ENCODE measurements around the gene KRT6B.
"Not testable (repeated sequence)": the region's sequence is repeated elsewhere in the genome, so short reads cannot be mapped to it uniquely, and the experiment has no call there.

Gene KRT6B

DNA sequence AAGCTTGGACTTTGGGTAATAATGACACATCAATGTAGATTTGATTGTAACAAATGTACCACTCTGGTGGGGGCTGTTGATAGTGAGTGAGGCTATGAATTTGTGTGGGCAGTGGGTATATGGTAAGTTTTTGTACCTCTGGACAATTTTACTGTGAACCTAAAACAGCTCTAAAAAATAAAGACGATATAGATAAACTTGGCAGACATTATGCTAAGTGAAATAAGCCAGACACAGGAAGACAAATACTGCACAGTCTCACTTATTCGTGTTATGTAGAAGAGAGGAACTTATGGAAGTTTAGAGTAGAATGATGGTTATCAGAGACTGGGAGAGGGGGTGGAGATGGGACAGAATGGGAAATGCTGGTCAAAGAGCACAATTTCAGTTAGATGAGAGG lies 13.0 kb upstream of the KRT6B start:
- no peak for DNase-seq

DNA sequence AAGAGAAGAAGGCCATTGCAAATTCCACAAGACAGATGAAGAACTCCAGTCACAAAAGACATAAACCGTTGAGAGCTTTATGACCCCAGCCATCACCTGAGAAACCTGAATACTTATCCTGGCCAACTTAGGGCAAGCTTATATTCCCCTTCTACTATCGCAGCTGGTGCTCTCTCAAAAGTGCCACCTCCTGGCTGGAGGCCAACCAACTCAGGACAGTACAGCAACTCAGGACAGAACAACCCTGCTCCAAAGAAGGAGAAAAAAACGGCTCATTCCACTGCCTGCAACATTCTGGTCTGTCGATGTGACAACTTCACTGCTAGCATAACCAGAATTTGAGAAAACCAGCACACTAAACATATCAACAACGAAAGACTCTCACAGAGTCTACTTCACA lies 9.7 kb upstream of the KRT6B start:
- DNase-seq: no peak

DNA sequence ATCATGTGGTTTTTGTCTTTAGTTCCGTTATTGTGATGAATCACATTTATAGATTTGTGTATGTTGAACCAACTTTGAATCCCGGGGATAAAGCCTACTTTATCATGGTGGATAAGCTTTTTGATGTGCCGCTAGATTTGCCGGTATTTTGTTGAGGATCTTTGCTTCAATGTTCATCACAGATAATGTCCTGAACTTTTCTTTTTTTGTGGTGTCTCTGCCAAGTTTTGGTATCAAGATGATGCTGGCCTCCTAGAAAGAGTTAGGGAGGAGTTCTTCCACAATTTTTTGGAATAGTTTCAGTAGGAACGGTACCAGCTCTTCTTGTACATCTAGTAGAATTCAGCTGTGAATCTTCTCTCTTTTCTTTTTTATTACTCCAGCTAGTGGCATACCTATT lies 6.9 kb upstream of the KRT6B start:
- no peak for DNase-seq

DNA sequence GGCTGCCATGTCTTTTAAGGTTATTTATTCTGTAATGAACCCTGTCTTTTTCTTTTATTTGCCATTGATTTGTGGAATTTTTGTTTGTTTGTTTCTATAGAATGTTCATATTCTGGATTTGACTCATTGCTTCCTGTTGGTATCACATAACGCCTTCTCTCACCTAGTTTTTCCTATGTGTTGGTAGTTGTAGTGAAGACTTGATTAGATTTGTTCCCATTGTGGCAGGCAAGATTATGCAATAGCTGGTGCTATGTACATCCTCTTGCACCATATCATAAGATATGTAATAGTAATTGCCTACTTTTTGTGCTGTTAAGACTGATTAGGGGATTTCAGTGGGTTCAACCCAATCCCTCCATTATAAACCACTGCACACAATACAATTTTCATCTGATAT lies 3.9 kb upstream of the KRT6B start:
- DNase-seq: no peak

DNA sequence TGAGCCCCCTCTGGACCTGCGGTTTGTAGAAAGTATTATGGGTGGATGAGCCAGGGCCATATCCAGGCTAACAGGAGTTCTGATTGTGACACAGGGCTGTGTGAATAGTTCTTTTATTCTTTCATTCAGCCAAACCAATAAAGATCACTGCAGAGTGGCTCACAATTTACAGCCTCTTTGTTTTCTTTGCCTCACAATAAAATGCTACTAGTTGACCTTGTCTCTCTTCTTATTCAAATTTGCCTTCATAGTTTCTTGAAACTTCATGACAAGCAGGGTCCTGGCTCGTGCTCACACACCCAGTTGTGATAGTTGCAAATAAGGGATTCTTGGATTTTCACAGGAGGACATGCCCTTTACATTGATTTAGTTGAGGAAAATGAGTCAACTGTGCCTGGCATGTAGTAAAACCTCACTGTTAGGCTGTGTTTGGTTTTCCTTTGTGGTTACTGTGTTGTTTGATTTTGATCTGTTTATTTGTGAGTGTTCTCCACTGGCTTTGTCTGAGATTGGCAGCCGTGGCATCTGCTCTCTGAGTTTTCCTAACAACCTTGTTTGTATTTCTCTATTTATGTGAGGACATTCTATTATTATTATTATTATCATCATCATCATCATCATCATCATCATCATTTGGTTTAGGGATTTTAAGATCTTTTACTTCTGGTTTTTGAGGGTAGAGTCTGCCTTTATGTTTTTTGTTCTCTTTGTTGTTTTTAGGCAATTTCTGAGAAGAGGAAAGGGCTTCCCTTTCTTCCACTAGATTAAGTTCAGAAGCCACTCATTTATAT lies 2.7 kb upstream of the KRT6B start:
- DNase-seq: no peak

DNA sequence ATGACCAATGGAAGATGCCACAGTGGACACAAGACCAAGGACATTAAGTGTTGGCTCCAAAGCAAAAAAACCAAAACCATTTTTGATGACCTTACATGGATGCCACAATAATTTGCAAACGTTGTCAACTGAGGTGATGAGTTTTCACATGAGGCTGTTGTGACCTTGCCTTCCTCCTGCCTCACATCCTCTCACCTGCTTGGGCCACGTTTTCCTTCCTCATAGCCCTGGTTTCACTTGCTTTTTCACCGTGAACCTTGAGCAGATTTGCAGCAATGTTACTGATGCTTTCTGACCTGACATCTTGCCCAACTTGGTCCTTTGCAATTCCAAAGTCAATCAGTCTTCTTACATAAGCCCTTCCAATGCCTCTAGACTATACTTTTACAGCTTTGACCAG lies 3.7 kb downstream of the KRT6B start:
- no peak for DNase-seq

DNA sequence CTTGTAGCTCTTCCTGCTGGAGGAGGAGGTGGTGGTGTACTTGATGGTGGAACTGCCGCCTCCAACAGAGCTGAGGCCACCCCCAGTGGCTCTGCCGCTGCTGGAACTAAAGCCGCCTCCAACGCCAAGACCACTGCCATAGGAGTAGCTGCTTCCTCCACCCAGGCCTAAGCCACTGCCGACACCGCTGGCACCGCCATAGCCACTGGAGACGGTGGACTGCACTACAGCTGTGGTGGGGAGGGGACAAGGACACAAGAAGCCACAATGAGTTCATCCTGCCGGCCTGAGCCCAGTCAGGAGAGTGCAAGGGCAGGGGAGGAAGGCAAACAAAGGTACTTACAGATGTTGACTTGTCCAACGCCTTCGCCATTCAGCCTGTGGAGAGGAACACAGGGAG lies 4.8 kb downstream of the KRT6B start:
- not testable (repeated sequence) for DNase-seq

DNA sequence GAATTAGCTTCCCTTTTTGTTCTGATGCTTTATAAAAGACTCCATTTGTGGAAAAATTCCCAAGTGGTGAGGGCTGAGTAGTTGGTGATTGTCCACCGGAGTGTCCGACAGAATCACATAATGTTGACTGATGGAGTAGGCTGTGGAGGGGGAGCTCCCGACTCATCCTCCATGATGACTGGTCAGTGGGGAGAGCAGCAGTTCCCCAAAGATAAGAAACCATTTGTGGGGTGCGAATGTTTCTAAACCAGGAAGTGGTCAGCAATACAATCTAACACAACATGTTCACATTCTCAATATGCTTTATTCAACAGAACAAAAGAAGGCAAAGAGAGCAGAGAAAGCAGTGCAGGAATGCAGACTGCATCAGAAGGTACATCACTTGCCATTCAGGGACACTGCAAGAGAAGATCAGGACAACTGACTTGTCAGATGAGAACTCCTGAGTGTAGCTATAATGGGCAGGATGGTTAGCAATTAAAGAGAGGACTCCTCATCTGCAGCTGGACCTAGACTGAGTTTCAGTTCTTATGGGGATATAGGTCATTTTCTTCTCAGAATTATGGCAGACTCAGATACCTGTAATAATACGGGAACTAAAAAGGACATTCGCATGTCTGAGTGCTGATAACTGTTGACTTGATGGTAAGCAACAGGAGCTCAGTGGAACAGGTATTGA lies 5.4 kb downstream of the KRT6B start:
- DNase-seq: no peak

DNA sequence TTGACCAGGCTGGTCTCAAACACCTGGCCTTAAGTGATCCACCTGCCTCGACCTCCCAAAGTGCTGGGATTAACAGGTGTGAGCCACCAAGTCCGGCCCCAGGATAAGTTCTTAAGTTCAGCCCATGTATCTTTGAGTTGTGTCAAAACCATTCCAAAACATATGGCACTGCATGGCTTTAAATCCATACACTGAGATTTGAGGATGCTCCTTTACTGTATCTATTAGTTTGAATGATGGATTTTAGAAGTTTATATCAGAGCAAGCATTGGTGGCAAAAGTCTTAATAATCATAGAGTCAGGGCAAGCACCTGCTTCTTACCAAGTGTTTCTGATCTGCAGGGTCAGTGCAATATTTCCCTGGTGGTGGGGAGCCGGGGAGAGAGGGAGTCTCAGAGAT lies 6.1 kb downstream of the KRT6B start:
- DNase-seq: no peak

DNA sequence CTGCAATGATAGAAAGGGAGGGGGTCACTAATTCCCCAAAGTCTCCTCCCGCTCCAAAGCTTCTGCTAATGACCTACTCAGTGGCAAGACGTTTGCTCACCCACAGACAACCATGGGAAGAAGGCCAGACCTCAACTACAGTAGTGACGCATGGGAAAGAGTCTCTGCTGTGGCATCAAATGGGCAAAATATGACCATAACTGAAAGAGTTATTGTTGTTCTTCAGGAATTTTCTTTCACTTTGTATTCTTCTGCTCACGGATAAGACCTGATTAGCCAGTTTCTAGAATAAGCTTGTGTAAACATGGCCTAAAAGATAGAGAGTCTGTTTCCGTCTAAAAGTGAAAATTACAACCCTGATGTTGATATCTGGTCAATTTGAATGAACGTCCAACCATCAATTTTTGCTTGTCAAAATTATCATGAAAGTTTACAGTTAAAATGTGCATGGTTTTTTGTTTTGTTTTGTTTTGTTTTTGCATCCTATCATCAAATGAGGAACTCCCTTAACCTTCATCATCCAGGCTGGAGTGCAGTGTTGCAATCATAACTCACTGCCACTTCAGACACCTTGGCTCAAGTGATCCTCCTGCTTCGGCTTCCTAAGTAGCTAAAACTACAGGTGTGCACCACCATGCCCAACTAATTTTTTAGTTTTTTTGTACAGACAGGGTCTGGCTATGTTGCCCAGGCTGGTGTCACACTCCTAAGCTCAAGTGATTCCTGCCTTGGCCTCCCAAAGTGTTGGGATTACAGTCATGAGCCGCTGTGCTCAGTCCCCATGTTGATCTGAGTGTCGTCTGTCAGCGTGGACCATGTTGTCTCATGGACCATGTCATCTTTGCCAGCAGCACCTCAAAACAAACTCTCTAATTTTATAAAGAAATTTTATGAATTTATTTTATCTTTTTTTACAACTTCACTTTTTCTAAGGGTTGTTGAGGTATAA lies 7.0 kb downstream of the KRT6B start:
- no peak for DNase-seq

DNA sequence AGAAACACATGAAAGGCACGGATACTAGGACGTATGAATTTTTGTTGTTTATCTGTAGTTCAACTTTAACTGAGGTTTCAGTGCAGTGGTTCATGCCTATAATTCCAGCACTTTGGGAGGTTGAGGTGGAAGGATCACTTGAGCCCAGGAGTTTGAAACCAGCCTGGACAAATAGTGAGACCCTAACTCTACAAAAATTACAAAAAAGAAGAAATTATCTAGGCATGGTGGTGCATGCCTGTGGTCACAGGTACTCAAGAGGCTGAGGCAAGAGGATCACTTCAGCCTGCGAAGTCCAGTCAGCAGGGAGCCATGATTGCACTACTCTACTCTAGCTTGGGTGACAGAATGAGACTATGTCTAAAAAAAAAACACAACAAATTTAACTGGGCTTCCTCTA lies 8.0 kb downstream of the KRT6B start:
- no peak for DNase-seq

DNA sequence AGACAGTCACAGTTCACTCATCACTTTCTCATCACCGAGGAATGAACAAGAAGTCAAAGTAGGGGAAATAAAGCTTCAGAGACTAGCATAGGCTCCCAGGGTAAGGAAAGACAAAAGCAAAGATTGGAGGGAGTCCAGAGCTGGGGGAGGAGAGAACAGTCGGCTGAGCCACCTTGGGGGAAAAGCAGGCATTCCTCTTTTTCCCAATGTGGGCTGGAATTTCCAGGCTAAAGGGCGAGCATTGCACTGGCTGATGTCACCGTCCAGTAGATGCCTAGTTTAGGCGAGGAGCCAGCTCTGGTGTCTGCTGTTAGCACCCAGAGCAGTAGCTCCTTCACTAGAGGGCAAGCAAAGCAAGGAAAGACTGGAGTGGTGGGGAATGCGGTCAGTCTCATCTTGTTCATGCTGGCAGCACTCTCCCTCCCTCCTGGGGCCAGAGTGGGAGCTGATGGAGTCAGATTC lies 9.3 kb downstream of the KRT6B start:
- DNase-seq: no peak

DNA sequence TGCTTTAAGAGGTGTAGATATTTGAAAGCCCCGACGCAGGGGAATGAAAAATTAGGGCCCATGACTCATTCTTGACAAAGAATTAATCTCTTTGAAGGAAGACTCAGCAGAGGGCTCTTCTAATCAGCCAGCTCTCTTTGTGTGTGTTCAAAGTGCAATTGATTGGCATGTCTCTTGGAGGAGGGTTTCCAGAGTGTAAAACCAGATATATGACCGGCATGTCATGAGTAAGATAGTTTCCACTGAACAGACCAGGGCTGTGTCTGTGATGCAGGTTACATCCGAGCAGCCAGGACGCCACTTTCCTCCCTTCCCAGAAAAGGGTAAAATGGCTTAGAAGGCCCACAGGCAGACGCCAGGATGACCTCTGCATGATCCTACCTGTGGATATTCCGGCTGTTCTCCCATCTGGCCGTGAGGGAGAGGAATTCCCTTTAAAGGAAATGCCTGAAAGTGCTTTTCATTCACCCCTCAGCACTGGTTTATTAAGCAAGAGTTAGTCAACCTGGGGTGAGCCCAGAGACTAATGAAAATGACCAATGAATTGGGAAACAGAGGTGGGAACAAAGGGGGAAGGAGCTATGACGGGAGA lies 10.5 kb downstream of the KRT6B start:
- DNase-seq: no peak

DNA sequence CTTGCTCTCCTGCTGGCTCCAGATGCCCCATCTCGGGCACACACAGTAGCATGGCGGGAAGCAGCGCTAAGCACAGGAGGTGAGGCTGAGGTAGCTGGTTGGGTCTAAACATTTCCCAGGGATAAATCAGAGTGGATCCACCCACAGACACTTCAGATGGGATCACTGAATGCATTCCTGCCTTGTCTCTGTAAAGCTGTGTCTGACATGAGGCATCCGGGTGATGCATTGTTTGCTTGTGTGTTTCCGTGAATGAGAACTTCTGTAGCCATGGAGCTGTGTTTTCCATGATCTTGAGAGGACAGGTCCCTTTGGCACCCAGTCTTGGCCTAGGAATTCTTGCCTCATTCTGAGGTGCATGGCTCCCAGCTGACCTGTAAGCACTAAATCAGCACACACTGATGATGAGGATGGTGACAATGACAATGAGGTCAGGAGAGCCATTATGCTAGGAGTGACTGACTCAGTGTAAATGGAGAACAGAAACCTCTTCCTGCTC lies 11.1 kb downstream of the KRT6B start:
- no peak for DNase-seq

DNA sequence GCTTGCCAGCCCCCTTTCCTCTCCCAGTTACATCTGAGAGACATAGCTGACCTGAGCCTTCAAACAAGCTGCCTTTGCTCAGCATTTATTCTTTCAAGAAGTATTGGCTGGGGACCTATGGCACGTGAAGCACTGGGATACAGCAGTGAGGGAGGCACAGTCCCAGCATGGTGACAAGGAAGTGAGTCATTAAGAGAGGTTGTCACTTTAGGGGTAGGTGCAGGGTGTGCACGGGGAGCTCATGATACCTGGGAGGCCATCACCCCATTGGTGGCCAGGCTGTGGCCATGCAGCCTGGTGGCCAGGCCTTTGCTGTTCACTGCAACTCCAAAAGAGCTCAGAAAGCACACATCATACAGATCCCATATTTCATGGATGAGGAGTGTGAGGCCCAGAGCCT lies 12.1 kb downstream of the KRT6B start:
- no peak for DNase-seq

DNA sequence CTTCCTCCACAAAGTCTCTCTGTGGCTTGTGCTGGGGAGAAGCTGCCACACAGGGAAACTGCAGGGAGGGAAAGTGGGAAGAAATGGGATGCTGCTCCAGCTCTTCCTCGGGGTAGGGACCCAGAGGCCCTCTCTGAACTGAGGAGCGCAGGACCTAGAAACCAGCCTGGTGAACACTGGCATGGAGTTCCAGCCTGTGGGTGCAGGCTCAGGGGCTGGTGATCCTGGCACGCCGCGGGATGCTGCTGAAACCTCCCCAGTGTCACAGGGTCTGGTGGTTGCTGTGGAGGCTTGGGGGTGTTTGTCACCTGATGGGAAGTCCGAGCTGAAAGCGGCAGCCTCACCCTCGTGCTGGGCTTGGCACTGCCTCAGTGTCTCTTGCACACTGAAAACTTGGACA lies 12.5 kb downstream of the KRT6B start:
- no peak for DNase-seq

DNA sequence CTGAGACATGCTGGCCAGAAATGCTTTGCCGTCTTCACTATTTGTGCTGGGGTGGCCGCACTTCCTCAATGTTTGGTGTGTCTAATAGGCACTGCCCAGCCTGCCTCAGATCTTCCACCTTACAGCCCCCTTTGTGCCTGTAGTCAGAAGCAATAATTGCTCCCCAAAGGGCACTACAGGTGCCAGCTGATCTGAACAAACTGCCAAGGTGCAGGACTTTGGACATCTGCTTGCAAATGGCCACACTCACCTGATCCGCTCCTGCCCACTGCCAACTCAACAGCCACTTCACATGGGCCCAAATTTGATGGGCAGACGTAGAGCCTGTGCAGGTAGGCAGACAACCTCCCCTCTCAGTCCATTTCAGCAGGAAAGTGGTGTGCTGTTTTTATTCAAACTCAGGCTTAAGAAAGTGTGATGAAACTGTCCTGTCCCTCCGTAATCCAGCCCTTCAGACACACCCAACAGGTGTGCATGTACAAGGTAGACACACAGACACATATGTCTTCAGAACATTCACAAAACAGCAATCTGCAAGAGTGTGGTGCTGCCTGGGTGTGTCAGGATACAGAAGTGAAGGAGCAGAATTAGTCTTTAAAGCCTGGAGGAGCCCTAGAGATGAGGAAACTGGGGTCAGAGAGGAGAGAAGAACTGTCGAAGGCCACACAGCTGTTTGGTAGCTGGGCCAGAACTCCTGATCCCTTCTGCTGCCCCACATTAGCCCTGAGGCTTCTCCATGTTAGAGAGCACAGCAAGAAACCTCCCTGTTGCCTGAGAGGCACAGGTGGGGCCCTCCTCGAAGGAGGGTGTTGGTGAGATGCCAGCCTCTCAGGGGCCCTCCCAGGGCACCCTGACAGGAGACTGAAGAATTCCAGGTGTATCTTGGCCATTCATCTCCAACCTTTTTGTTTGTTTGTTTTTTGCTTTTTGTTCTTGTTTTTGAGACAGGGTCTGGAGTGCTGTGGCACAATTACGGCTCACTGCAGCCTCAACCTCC lies 13.3 kb downstream of the KRT6B start:
- DNase-seq: no peak

DNA sequence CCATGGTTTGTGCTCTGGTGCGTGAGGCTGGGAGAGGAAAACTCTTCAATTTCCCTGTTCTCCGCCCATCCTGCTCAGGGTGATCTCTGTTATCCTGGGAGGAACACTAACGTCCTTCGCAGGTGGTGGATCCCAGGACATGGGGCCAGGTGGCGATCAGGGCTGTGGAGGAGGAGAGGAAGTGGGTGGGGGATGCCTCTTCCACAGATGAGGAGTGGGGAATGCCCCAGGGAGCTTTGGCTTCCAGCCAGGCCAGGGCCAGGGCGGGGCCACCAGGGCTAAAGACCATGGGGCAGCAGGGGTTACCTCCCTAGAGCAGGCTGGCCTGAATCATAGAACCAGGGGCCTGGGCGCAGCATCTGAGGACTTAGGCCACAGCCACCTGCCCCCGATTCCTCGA lies 14.4 kb downstream of the KRT6B start:
- DNase-seq: no peak

DNA sequence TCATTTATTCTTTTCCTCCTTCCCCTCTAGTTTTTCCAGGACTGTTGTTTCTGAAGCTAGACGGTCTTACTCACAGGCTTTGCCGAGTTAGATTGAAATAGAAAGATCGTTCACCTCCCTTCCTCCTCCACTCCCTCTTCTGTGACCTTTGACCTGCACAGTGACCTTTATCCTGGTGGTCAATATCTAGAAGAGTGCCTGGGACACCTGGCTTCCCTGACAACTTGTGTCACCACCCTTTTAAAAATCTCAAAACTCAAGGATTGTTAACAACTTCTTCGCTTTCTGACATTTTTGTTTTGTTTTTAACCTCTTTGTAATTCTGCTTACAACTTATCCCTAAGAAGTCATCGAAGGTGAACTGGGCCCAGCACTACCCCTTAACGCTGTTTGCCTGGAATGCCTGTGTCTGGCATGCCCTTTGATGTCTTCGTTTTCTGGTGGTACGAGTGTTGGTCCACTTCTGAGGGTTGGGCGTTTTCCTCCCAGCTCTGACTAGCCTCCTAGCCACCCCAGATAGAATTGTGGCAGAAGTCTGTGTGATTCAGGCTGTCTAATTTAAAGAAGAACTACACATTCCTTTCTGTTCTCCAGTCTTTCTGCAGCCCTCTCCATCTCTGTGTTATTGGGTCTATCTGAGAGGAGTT lies 15.0 kb downstream of the KRT6B start:
- DNase-seq: no peak

DNA sequence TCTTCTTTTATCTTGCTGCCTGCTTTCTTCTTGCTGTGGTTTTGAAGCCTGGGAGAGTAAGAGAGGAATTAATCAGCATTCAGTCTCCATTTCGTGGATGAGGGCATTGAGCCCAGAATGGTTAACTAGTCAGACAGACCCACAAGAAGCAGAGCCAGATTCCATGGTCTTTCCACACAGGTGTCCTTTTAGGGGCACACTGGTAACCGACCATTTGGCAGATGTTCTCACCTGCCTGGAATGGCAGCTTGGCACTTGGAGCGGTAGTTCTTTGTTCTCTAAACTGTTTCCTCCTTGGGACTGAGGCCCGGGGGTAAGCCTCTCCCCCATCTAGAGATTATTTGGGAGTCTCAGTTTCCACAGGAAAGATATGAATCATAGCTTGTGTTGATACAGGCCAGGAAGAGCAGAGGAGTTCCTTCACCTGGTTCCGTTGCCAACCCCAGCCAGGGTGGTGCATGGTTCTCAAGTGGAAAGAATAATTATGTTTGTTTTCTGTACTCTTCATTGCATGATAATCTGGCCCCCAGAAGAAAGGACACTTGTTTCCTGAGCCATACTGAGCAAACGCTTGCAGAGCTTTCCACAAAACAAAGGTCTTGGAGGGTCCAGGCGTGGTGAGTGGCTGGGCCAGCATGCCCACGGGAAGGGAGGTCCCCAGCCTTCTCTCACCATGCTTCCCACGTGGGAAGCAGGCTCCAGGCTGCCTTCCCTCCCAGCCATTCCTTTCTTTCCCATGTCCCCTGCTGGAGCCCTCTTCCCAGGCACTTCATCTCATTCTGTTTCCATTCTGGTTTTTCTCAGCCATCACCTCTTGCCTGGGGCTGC lies 15.7 kb downstream of the KRT6B start:
- DNase-seq: no peak

Measured in NCI-H2107 (cell line).